ENCODE measurements around the gene NTM.

NTM gene

DNA sequence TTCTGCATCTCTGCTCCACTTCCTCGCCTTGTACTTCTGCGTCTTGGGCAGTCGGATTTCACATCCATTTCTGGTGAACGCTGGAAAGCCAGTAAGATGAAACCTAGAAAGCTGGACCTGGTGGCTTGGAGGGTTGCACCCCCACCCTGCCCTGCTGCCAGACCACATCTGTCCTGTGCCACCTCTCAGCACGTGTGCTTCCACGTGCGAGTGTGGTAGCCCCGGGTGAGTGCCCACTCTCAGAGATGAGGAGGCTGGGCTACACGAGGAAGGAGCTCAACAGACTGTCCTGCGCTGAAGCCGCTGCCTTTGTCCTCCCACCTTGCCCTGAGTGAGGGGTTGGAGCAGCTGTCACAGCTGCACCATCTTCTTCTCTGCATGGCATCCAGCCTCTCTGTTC, 77.5 kb downstream of the NTM start:
- H3K4me3 ChIP-seq (ENCODE audit: low read depth, low read length), result no peak overlapping the region
- TF ChIP-seq, protein P1, sequence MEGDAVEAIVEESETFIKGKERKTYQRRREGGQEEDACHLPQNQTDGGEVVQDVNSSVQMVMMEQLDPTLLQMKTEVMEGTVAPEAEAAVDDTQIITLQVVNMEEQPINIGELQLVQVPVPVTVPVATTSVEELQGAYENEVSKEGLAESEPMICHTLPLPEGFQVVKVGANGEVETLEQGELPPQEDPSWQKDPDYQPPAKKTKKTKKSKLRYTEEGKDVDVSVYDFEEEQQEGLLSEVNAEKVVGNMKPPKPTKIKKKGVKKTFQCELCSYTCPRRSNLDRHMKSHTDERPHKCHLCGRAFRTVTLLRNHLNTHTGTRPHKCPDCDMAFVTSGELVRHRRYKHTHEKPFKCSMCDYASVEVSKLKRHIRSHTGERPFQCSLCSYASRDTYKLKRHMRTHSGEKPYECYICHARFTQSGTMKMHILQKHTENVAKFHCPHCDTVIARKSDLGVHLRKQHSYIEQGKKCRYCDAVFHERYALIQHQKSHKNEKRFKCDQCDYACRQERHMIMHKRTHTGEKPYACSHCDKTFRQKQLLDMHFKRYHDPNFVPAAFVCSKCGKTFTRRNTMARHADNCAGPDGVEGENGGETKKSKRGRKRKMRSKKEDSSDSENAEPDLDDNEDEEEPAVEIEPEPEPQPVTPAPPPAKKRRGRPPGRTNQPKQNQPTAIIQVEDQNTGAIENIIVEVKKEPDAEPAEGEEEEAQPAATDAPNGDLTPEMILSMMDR (IDR thresholded peaks at IDR 0.05; ENCODE audit: control insufficient read depth, extremely low read depth, insufficient read depth), result no peak

DNA sequence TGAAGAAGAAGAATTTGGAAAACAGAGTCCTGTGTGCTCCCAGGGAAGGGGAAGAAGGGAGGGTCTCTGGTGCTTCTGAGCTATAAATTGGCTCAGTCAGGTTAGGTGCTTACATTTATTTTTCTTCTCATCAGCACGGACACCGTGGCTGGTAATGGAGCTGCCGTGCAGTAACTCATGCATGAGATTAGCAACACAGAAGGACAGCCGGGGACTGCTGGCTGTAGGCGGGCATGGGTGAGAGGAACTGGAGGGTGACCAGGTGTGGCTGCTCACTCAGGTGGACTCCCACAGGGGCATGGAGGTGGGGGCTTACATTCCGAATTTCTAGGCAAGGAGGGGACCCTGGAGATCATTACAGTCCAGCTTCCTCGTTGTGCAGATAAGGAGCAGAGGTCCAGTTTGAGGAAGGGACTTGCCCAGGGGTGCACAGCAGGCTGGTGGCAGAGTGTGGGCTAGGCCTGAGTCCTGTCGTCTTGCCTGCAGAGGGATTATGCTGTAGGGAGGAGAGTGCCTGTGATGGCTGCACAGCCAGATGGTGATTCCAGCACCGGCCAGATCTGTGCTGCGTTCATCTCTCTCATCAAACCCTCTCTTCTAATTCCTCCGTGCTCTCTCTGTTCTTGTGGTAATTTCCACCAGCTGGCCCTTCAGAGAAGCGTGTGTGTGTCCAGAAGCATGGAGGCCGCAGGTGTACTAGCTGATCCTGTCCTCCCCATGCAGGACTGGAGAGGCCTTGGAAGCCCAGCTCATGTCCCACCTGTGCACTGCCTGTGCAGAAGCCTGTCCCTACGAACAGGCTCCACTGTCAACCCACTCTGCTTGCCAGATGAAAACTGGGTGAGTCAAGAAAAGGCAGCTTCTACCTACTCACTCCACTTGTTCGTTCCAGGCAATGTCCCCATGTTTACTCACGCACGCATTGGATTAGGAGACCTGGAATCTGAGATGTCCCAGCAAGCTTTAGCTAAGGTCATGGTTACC, 78.9 kb downstream of the NTM start:
- no peak for DNase-seq (ENCODE audit: low read depth)
- TF ChIP-seq, protein P1 (IDR thresholded peaks at IDR 0.05; ENCODE audit: control insufficient read depth, extremely low read depth, insufficient read depth), result no peak
- H3K4me3 ChIP-seq (ENCODE audit: low read depth, low read length), result no peak overlapping the region

More for the DNA sequence above, 77.5 kb downstream of the NTM start:
- DNase-seq (ENCODE audit: low read depth), result no peak

DNA sequence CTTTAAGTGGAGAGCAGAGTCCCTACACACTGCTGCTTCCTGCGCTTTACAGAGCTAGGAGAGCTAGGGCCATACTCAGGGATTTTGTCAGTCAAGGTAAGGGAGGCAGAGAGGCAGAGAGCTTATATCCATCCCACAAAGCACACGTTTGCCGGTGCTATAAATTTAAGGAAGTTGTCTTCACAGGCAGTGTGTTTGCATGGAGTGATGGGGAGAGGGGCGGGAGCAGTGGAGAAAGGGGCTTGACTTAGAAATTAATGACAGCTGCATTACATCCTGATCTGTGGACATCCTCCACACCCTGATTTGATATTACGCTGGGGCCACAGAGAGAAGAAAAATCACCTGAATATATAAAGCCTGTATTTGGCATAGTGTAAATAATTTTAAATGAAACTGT, 84.1 kb downstream of the NTM start:
- DNase-seq (ENCODE audit: low read depth), result no peak
- TF ChIP-seq, protein P1 (IDR thresholded peaks at IDR 0.05; ENCODE audit: control insufficient read depth, extremely low read depth, insufficient read depth), result no peak
- no peak overlapping the region for H3K4me3 ChIP-seq (ENCODE audit: low read depth, low read length)

DNA sequence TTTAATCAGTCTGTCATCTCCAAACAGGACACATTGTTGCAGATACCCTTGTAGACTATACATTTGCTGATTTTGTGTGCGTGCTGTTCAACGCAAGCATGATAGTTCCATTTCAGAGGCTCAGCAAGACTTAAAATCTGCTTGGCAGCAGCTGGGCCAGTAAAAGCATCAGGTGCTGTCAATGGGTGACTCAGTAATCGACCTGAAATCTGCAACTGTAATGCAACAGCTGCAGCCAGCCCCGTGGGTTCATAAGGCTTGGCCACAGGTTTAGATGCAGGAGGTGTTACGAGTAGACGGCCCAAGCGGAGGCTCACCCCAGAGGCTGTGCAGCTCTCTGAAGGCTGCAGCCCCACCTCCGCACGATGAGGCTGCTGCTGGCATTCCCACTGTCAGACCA, 84.6 kb downstream of the NTM start:
- H3K4me3 ChIP-seq (ENCODE audit: low read depth, low read length), result no peak overlapping the region
- DNase-seq (ENCODE audit: low read depth), result no peak
- TF ChIP-seq, protein P1 (IDR thresholded peaks at IDR 0.05; ENCODE audit: control insufficient read depth, extremely low read depth, insufficient read depth), result no peak

DNA sequence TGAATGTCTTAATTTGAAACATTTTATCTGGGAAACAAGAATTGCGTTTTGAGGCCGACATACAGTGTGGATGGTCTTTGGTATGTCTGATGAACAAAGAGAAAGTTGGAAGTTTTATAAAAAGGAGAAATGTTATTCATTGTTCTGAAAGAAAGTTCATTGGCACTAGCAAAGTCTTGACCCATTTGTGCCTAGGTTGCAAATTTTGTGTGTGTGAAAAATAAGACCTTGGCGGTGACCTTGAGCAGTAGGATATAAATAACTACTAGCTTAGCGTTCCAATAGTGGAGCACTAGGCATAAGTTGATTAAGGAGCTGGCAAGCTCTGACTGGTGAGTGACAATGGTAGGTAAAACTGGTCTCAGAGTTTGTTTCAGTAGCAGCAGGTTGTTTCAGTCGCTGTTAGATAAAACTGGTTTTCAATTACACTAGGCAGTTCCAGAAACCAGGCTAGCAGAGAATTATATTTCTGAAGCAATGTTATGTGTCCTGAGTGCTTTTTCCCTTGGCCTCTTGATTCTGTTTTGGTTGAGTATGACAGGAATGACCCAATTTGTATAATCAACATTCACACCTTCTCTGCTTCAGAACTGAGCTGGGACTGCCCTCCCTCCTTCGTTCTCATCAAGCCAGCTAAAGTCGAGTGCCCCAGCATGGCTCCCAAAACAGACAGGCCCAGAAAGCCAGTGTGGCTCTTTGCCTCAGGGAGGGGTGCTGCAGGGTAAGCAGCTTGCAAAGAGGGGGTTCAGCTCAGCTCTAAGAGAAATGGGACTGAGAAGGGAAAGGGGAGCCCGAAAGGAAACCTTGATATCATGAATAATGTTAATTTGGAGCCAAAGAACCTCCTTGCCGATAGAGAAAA, 85.7 kb downstream of the NTM start:
- no peak for DNase-seq (ENCODE audit: low read depth)
- TF ChIP-seq, protein P1 (IDR thresholded peaks at IDR 0.05; ENCODE audit: control insufficient read depth, extremely low read depth, insufficient read depth), result no peak

DNA sequence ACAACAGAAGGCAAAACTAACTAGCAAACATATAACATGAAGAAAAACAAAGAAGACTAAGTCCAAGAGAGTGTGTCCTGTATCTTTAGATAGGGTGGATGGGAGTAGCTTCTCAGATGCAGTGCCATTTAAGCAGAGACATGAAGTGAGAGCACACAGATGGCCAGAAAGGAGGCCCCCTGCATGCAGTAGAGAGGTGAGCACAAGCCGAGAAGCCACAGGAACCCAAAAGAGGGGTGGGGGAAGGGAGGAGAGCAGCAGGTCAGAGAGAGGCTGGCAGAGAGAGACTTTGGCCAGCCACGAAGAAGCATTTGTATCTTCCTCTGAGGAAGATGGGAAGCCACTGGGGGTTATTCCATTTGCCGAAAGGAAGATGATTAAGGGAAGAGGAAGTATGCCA, 86.7 kb downstream of the NTM start:
- no peak for DNase-seq (ENCODE audit: low read depth)
- H3K4me3 ChIP-seq (ENCODE audit: low read depth, low read length), result no peak overlapping the region
- TF ChIP-seq, protein P1 (IDR thresholded peaks at IDR 0.05; ENCODE audit: control insufficient read depth, extremely low read depth, insufficient read depth), result no peak

More for the DNA sequence above, 85.7 kb downstream of the NTM start:
- no peak overlapping the region for H3K4me3 ChIP-seq (ENCODE audit: low read depth, low read length)
